KMS-11 (cell line): ENCODE measurements around the gene UNC13B.

ENCODE experiments used
- H2AFZ ChIP-seq: fragments of 200-600 bp; sonication (generic); 2 replicates; pipeline ENCODE4 v1.6.1; 2016; ENCODE audit warnings: antibody characterized with exemption, mixed run types, low read depth
- H3K27ac ChIP-seq: fragments of 200-600 bp; sonication (generic); 2 replicates; pipeline ENCODE4 v1.6.1; 2016; ENCODE audit warnings: mild to moderate bottlenecking, mixed run types
- H3K27me3 ChIP-seq: fragments of 200-600 bp; sonication (generic); 2 replicates; pipeline ENCODE4 v1.6.1; 2017; ENCODE audit warnings: mild to moderate bottlenecking, low read depth, mixed run types, moderate library complexity; ENCODE audit not compliant: insufficient read depth
- H3K36me3 ChIP-seq: fragments of 200-600 bp; sonication (generic); 2 replicates; pipeline ENCODE4 v1.6.1; 2017; ENCODE audit warnings: mild to moderate bottlenecking, mixed run types; ENCODE audit not compliant: insufficient read depth
- H3K4me1 ChIP-seq: fragments of 200-600 bp; sonication (generic); 2 replicates; pipeline ENCODE4 v1.6.1; 2016; ENCODE audit warnings: mild to moderate bottlenecking, low read depth, mixed run types; ENCODE audit not compliant: poor library complexity, severe bottlenecking
- H3K4me2 ChIP-seq: fragments of 200-600 bp; sonication (generic); 2 replicates; pipeline ENCODE4 v1.7.0; 2016; ENCODE audit warnings: mild to moderate bottlenecking, mixed run types
- H3K4me3 ChIP-seq: fragments of 200-600 bp; sonication (generic); IDR thresholded peaks from 2 replicates; pipeline ENCODE4 v1.6.1; 2017; ENCODE audit warnings: low read depth, low read length, mixed read lengths; ENCODE audit not compliant: insufficient read depth
- H3K79me2 ChIP-seq: fragments of 200-600 bp; sonication (generic); 2 replicates; pipeline ENCODE4 v1.6.1; 2016; ENCODE audit warnings: low read depth, mixed run types; ENCODE audit not compliant: insufficient read depth
- H3K9ac ChIP-seq: fragments of 200-600 bp; sonication (generic); 2 replicates; pipeline ENCODE4 v1.6.1; 2016; ENCODE audit warnings: mild to moderate bottlenecking, mixed run types
- H4K20me1 ChIP-seq: fragments of 200-600 bp; sonication (generic); 2 replicates; pipeline ENCODE4 v1.6.1; 2016; ENCODE audit warnings: mild to moderate bottlenecking, mixed run types; ENCODE audit not compliant: insufficient read depth
- TF ChIP-seq, protein P1 (sequence below): fragments of 200-600 bp; sonication (generic); conservative IDR thresholded peaks from 2 replicates; pipeline ENCODE4 v1.6.1; 2017; ENCODE audit warnings: low read depth, mild to moderate bottlenecking, antibody characterized with exemption, low read length, moderate library complexity, mixed read lengths

UNC13B gene

DNA sequence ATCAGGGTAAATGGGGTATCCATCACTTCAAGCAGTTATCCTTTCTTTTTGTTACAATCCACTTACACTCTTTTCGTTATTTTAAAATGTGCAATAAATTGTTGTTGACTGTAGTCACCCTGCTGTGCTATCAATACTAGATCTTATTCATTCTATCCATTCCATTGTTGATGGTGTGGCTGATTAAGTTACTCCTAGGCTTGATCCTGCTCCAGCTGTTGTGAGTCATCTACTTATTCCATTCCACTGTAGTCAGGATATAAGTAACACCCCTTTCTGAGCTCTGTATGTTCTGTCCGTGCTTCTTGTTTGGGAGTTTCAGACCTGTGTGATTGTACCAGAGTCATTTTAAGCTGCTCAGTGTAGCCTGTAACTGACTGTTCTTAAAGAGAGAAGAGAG is 205.6 kb downstream of the UNC13B start:
- Histone ChIP-seq H3K36me3 (no peaks in the 10 kb centered on the region), H3K4me1 (no peaks in the 10 kb centered on the region), H4K20me1 (no peaks in the 10 kb centered on the region), H3K9ac (no peak overlapping the region), H3K4me3 (no peak overlapping the region), H2AFZ (no peak overlapping the region), H3K79me2 (no peaks in the 10 kb centered on the region), H3K4me2 (no peak overlapping the region), H3K27me3 (no peaks in the 10 kb centered on the region), H3K27ac (no peak overlapping the region)
- TF ChIP-seq, protein P1, sequence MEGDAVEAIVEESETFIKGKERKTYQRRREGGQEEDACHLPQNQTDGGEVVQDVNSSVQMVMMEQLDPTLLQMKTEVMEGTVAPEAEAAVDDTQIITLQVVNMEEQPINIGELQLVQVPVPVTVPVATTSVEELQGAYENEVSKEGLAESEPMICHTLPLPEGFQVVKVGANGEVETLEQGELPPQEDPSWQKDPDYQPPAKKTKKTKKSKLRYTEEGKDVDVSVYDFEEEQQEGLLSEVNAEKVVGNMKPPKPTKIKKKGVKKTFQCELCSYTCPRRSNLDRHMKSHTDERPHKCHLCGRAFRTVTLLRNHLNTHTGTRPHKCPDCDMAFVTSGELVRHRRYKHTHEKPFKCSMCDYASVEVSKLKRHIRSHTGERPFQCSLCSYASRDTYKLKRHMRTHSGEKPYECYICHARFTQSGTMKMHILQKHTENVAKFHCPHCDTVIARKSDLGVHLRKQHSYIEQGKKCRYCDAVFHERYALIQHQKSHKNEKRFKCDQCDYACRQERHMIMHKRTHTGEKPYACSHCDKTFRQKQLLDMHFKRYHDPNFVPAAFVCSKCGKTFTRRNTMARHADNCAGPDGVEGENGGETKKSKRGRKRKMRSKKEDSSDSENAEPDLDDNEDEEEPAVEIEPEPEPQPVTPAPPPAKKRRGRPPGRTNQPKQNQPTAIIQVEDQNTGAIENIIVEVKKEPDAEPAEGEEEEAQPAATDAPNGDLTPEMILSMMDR, result no peak

DNA sequence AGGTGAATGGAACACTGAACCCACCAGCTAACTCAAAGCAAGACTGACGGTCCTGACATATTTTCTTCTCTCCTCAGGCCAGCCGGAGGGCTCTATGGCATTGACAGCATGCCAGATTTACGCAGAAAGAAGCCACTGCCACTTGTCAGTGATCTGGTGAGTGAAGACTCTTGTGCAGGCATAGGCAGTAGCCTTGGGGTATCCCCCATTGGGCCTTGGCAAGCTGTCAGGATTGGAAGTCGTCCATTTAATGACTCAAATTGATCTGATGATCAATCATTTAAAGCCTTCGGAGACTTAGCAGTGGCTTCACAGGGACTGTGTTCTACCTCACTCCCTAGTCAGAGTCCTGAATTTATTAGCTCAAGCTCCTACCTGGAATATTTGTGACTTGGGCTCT is 208.4 kb downstream of the UNC13B start:
- Histone ChIP-seq H3K9ac (no peak overlapping the region), H4K20me1 (no peaks in the 10 kb centered on the region), H3K4me3 (no peak overlapping the region), H3K4me2 (no peak overlapping the region), H3K27ac (no peak overlapping the region), H3K36me3 (no peaks in the 10 kb centered on the region), H2AFZ (no peak overlapping the region), H3K4me1 (no peaks in the 10 kb centered on the region), H3K79me2 (no peaks in the 10 kb centered on the region), H3K27me3 (no peaks in the 10 kb centered on the region)
- TF ChIP-seq, protein P1, result no peak

DNA sequence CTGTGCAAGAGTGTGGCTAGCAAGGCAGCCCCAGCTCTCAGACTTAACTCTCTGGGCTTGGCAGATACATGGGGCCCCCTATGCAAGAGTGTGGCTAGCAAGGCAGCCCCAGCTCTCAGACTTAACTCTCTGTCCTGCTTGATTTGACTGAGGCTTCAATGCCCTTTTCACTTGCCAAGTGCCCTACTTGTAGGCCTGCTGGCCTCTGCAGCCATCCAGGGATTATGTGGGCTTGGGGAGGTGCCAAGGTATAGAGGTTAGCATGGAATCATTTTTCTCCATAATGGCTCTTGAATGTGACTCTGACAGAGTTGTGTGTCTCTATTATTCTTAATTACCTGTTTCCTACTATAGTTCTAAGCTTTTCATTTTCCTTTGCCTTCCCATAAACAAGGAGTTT is 212.6 kb downstream of the UNC13B start:
- TF ChIP-seq, protein P1, result no peak
- Histone ChIP-seq H3K27me3 (no peaks in the 10 kb centered on the region), H3K27ac (no peak overlapping the region), H3K4me2 (no peak overlapping the region), H2AFZ (no peak overlapping the region), H3K4me3 (no peak overlapping the region), H3K4me1 (no peaks in the 10 kb centered on the region), H3K79me2 (no peaks in the 10 kb centered on the region), H4K20me1 (no peaks in the 10 kb centered on the region), H3K36me3 (no peaks in the 10 kb centered on the region), H3K9ac (no peak overlapping the region)

DNA sequence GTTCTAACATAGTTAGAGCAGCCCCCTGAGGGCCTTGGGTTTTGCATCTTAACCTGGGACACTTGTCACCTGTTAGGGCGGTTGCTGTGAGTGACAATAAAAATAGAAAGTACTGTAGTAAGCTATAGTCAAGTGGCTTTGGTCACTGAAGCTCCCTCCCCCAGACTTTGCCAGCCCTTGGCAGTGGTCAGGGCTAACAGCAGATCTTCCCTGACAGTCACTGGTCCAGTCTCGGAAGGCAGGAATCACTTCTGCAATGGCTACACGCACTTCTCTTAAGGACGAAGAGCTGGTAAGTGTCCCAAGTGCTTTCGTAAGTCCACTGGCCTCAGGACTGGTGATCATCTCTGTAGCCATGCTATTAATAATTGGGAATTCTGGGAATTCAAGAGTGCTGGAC is 213.1 kb downstream of the UNC13B start:
- H3K4me3 ChIP-seq, result no peak overlapping the region
- H3K9ac ChIP-seq, result no peak overlapping the region
- H3K36me3 ChIP-seq, result no peaks in the 10 kb centered on the region
- H3K27ac ChIP-seq, result no peak overlapping the region
- TF ChIP-seq, protein P1, result no peak
- no peaks in the 10 kb centered on the region for H3K27me3 ChIP-seq
- H3K4me1 ChIP-seq, result no peaks in the 10 kb centered on the region
- no peak overlapping the region for H3K4me2 ChIP-seq
- H2AFZ ChIP-seq, result no peak overlapping the region
- no peaks in the 10 kb centered on the region for H4K20me1 ChIP-seq
- H3K79me2 ChIP-seq, result no peaks in the 10 kb centered on the region
